ENCODE results near the gene PGC.

PGC gene

GRCh38 chr6:41693281-41694240 lies 53.6 kb downstream of the PGC start:
- H3K4me3 ChIP-seq (IDR thresholded peaks at IDR 0.05; ENCODE audit: insufficient read depth, low read depth, low read length), result no peak overlapping the region
- no peak overlapping the region for H3K4me2 ChIP-seq
- H3K27me3 ChIP-seq (ENCODE audit: insufficient read depth, low read depth), result no peaks in the 10 kb centered on the region
- H3K79me2 ChIP-seq (ENCODE audit: insufficient read depth, low read depth), result no peaks in the 10 kb centered on the region
- H3K27ac ChIP-seq, result no peak overlapping the region
- TF ChIP-seq CTCF (conservative IDR thresholded peaks at IDR 0.05; ENCODE audit: low read depth, low read length), result no peak
- no peak overlapping the region for H2AFZ ChIP-seq (ENCODE audit: low read depth)
- no peaks in the 10 kb centered on the region for H4K20me1 ChIP-seq (ENCODE audit: insufficient read depth)
- H3K9ac ChIP-seq, result no peak overlapping the region
- no peaks in the 10 kb centered on the region for H3K36me3 ChIP-seq (ENCODE audit: insufficient read depth)
- H3K4me1 ChIP-seq (ENCODE audit: low read depth, poor library complexity, severe bottlenecking), result peaks cover 30% of the 10 kb centered on the region

- Histone ChIP-seq H4K20me1 (ENCODE audit: insufficient read depth) (no peaks in the 10 kb centered on the region), H3K4me1 (ENCODE audit: low read depth, poor library complexity, severe bottlenecking) (peaks cover 26% of the 10 kb centered on the region), H3K4me3 (IDR thresholded peaks at IDR 0.05; ENCODE audit: insufficient read depth, low read depth, low read length) (no peak overlapping the region), H3K9ac (no peak overlapping the region), H3K79me2 (ENCODE audit: insufficient read depth, low read depth) (no peaks in the 10 kb centered on the region), H3K27ac (no peak overlapping the region), H2AFZ (ENCODE audit: low read depth) (no peak overlapping the region), H3K4me2 (no peak overlapping the region), H3K36me3 (ENCODE audit: insufficient read depth) (no peaks in the 10 kb centered on the region), H3K27me3 (ENCODE audit: insufficient read depth, low read depth) (no peaks in the 10 kb centered on the region)
- TF ChIP-seq CTCF (conservative IDR thresholded peaks at IDR 0.05; ENCODE audit: low read depth, low read length), result no peak
These were observed 54.5 kb downstream of the PGC start for GRCh38 chr6:41692730-41693129.

GRCh38 chr6:41692080-41692675 lies 55.0 kb downstream of the PGC start:
- no peak overlapping the region for H3K4me2 ChIP-seq

More at GRCh38 chr6:41692080-41692675, 55.0 kb downstream of the PGC start:
- Histone ChIP-seq H4K20me1 (ENCODE audit: insufficient read depth) (no peaks in the 10 kb centered on the region), H3K4me1 (ENCODE audit: low read depth, poor library complexity, severe bottlenecking) (peaks cover 21% of the 10 kb centered on the region), H3K9ac (no peak overlapping the region), H3K36me3 (ENCODE audit: insufficient read depth) (no peaks in the 10 kb centered on the region), H3K27ac (no peak overlapping the region), H3K79me2 (ENCODE audit: insufficient read depth, low read depth) (no peaks in the 10 kb centered on the region), H2AFZ (ENCODE audit: low read depth) (no peak overlapping the region), H3K27me3 (ENCODE audit: insufficient read depth, low read depth) (no peaks in the 10 kb centered on the region), H3K4me3 (IDR thresholded peaks at IDR 0.05; ENCODE audit: insufficient read depth, low read depth, low read length) (no peak overlapping the region)
- no peak for TF ChIP-seq CTCF (conservative IDR thresholded peaks at IDR 0.05; ENCODE audit: low read depth, low read length)

All from KMS-11 (cell line).